Measurements from ENCODE around the gene C11orf97. TPM values are rescaled to one million over a fixed set of nuclear protein-coding genes. Genes with fewer than 3 reads are reported as not detected.

C11orf97 gene
- polyA plus RNA-seq, 1 donor from 2014 or later, result not detected

Other genes starting within 250 kb of the C11orf97 start
- gene IZUMO1R, start 207.9 kb upstream of the C11orf97 start, polyA plus RNA-seq, result not detected
- 0.20 TPM for gene GPR83, start 111.0 kb upstream of the C11orf97 start, polyA plus RNA-seq
- gene MRE11, start 18.6 kb upstream of the C11orf97 start, polyA plus RNA-seq, result 15.5 TPM
- 32.8 TPM for gene ANKRD49, start 18.5 kb upstream of the C11orf97 start, polyA plus RNA-seq
- 0.61 TPM for gene FUT4, start 31.5 kb downstream of the C11orf97 start, polyA plus RNA-seq
- gene PIWIL4, start 54.9 kb downstream of the C11orf97 start, polyA plus RNA-seq, result 0.28 TPM

All from IgD-negative memory B cell (primary cell).